GM23248 (cell line): ENCODE measurements around the gene DHX32. TPM values are rescaled to one million over a fixed set of nuclear protein-coding genes. Genes with fewer than 3 reads are reported as not detected.

Experiments
- DNase-seq: peaks from one replicate; pipeline ENCODE4 v3.0.0-alpha.2; 2015
- H2AFZ ChIP-seq: fragments of 200-600 bp; sonication (generic); 2 replicates; pipeline ENCODE4 v1.6.1; 2016; ENCODE audit warnings: antibody characterized with exemption
- H3F3A ChIP-seq: fragments of 200-600 bp; sonication (generic); 2 replicates; pipeline ENCODE4 v1.6.1; 2016; ENCODE audit warnings: mild to moderate bottlenecking, antibody characterized with exemption, mixed run types; ENCODE audit not compliant: insufficient read depth
- H3K27ac ChIP-seq: fragments of 200-600 bp; sonication (generic); 2 replicates; pipeline ENCODE4 v1.5.1; 2016; ENCODE audit warnings: mild to moderate bottlenecking
- H3K27me3 ChIP-seq: fragments of 200-600 bp; sonication (generic); replicated peaks from 2 replicates; pipeline ENCODE4 v1.6.1; 2016; ENCODE audit warnings: mild to moderate bottlenecking; ENCODE audit not compliant: insufficient read depth
- H3K36me3 ChIP-seq: fragments of 200-600 bp; sonication (generic); 2 replicates; pipeline ENCODE4 v1.6.1; 2016; ENCODE audit warnings: low read depth, mild to moderate bottlenecking
- H3K4me1 ChIP-seq: fragments of 200-600 bp; sonication (generic); 2 replicates; pipeline ENCODE4 v1.6.1; 2016; ENCODE audit warnings: mild to moderate bottlenecking; ENCODE audit not compliant: insufficient read depth
- H3K4me2 ChIP-seq: fragments of 200-600 bp; sonication (generic); one replicate; pipeline ENCODE4 v1.6.1; 2016; ENCODE audit warnings: mild to moderate bottlenecking; ENCODE audit not compliant: unreplicated experiment
- H3K4me3 ChIP-seq: fragments of 200-600 bp; sonication (generic); 2 replicates; pipeline ENCODE4 v1.5.1; 2016; ENCODE audit warnings: mild to moderate bottlenecking
- H3K79me2 ChIP-seq: fragments of 200-600 bp; sonication (generic); 2 replicates; pipeline ENCODE4 v1.6.1; 2016; ENCODE audit warnings: mild to moderate bottlenecking; ENCODE audit not compliant: insufficient read depth
- H3K9ac ChIP-seq: fragments of 200-600 bp; sonication (generic); 2 replicates; pipeline ENCODE4 v1.6.1; 2016; ENCODE audit warnings: mild to moderate bottlenecking
- H3K9me2 ChIP-seq: fragments of 200-600 bp; sonication (generic); 2 replicates; pipeline ENCODE4 v1.6.1; 2016; ENCODE audit warnings: mixed run types, mild to moderate bottlenecking, moderate library complexity; ENCODE audit not compliant: insufficient read depth
- H3K9me3 ChIP-seq: fragments of 200-600 bp; sonication (generic); one replicate; pipeline ENCODE4 v1.6.1; 2017; ENCODE audit warnings: low read depth
- H4K20me1 ChIP-seq: fragments of 200-600 bp; sonication (generic); 2 replicates; pipeline ENCODE4 v1.6.0; 2016; ENCODE audit not compliant: insufficient read depth
- EZH2 ChIP-seq: fragments of 200-600 bp; sonication (generic); IDR thresholded peaks from 2 replicates; pipeline ENCODE4 v1.6.1; 2018; ENCODE audit warnings: antibody characterized with exemption, mild to moderate bottlenecking; ENCODE audit not compliant: insufficient read depth, poor library complexity, severe bottlenecking
- EZH2phosphoT487 ChIP-seq: fragments of 200-600 bp; sonication (generic); IDR thresholded peaks from 2 replicates; pipeline ENCODE4 v1.6.1; 2018; ENCODE audit warnings: antibody characterized with exemption, moderate library complexity, mild to moderate bottlenecking, low read depth; ENCODE audit not compliant: insufficient read depth
- WGBS, 2 experiments: methylation state at CpG; one replicate each; pipeline ENCODE4 v1.1.6; 2015 to 2017; ENCODE audit warnings: low lambda C conversion rate in 2 of 2, low coverage in 1 of 2; ENCODE audit errors: missing lambda C conversion rate in 2 of 2; 5-methylcytosine and 5-hydroxymethylcytosine counted together
- in situ Hi-C: fragments of 300-500 bp; cut with MboI; formaldehyde crosslinking; loops from 2 replicates; pipeline ENCODE4 v1.15.0; 2020
- polyA plus RNA-seq: library from polyadenylated mRNA; unstranded; fragments of >200 nt; fragmentation: Nextera tagmentation; extraction: Ambion mirVana; gene quantifications from 2 replicates; pipeline ENCODE4 v1.2.1, GENCODE V29; 2016
- total RNA-seq: library from RNA; depleted of rRNA; stranded (reverse); fragments of >200 nt; shearing (Covaris generic); gene quantifications from 2 replicates; pipeline ENCODE4 v1.2.3, GENCODE V29; 2014

The DHX32 gene
- total and polyA plus RNA-seq, 2 experiments from 2014 or later: 34.4 to 49.6 TPM

DNA sequence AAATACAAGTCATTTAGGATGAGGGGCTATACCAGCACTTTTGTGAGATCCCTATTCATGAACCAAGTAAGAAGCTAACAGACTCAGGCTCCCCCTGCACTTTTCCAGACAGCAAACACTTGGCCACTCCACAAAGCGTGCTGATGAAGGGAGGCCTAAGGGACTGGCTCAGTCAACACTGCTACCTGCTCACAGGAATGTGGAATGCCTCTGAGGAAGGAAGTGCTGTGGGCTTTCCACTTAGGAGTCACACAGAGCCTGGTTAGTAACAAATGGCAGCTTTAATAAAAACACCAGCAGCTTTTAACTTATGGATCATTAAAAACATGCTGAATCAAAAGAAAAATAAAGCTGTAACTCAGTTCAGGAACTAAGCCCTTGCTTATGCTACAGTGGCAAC is 73.0 kb downstream of the DHX32 start:
- TF ChIP-seq EZH2phosphoT487 (no peak), EZH2 (no peak)

GRCh38 chr10:125802739-125803138 is 78.4 kb downstream of the DHX32 start:
- H3K36me3 ChIP-seq: peaks cover 7% of the 10 kb centered on the region; the same call in 1 of the 2 replicates
- in situ Hi-C loops: no loop called here
- H3K9ac ChIP-seq: no peak overlapping the region
- no peak overlapping the region for H3K4me3 ChIP-seq
- H2AFZ ChIP-seq: no peak overlapping the region
- no peak overlapping the region for H3K27ac ChIP-seq
- no peaks in the 10 kb centered on the region for H3F3A ChIP-seq
- H3K9me3 ChIP-seq: no peaks in the 10 kb centered on the region
- no peak for DNase-seq
- 96% methylated on average over 7 of the region's 7 CpGs for WGBS, 2 experiments
- no peaks in the 10 kb centered on the region for H3K79me2 ChIP-seq
- no peaks in the 10 kb centered on the region for H4K20me1 ChIP-seq
- TF ChIP-seq EZH2: no peak
- no peak for TF ChIP-seq EZH2phosphoT487
- H3K4me1 ChIP-seq: no peaks in the 10 kb centered on the region
- no peaks in the 10 kb centered on the region for H3K27me3 ChIP-seq
- no peak overlapping the region for H3K4me2 ChIP-seq
- no peaks in the 10 kb centered on the region for H3K9me2 ChIP-seq

More for the DNA sequence above, 73.0 kb downstream of the DHX32 start:
- H3K9me2 ChIP-seq: no peaks in the 10 kb centered on the region
- no peaks in the 10 kb centered on the region for H3K79me2 ChIP-seq
- DNase-seq: no peak
- in situ Hi-C loops: no loop called here
- peaks cover 19% of the 10 kb centered on the region; the same call in 1 of the 2 replicates for H3K36me3 ChIP-seq
- no peaks in the 10 kb centered on the region for H3F3A ChIP-seq
- no peak overlapping the region for H3K27ac ChIP-seq
- H3K4me3 ChIP-seq: no peak overlapping the region
- H3K4me1 ChIP-seq: no peaks in the 10 kb centered on the region
- no peaks in the 10 kb centered on the region for H4K20me1 ChIP-seq
- H2AFZ ChIP-seq: no peak overlapping the region
- H3K9me3 ChIP-seq: no peaks in the 10 kb centered on the region
- no peak overlapping the region for H3K4me2 ChIP-seq
- WGBS, 2 experiments: 83 to 85% methylated on average over 1 of the region's 1 CpG
- H3K9ac ChIP-seq: no peak overlapping the region
- no peaks in the 10 kb centered on the region for H3K27me3 ChIP-seq

GRCh38 chr10:125802131-125802530 is 79.0 kb downstream of the DHX32 start:
- no peak overlapping the region for H3K4me3 ChIP-seq
- no peak overlapping the region for H3K27ac ChIP-seq
- H3K9ac ChIP-seq: no peak overlapping the region
- in situ Hi-C loops: no loop called here
- DNase-seq: no peak
- no peak overlapping the region for H3K4me2 ChIP-seq
- H2AFZ ChIP-seq: no peak overlapping the region
- H4K20me1 ChIP-seq: no peaks in the 10 kb centered on the region
- TF ChIP-seq EZH2: no peak
- TF ChIP-seq EZH2phosphoT487: no peak
- H3K4me1 ChIP-seq: no peaks in the 10 kb centered on the region
- 75 to 77% methylated on average over 5 of the region's 5 CpGs for WGBS, 2 experiments
- H3K27me3 ChIP-seq: no peaks in the 10 kb centered on the region
- H3F3A ChIP-seq: no peaks in the 10 kb centered on the region
- H3K36me3 ChIP-seq: peaks cover 7% of the 10 kb centered on the region; the same call in 1 of the 2 replicates
- H3K79me2 ChIP-seq: no peaks in the 10 kb centered on the region
- no peaks in the 10 kb centered on the region for H3K9me2 ChIP-seq
- H3K9me3 ChIP-seq: no peaks in the 10 kb centered on the region

DNA sequence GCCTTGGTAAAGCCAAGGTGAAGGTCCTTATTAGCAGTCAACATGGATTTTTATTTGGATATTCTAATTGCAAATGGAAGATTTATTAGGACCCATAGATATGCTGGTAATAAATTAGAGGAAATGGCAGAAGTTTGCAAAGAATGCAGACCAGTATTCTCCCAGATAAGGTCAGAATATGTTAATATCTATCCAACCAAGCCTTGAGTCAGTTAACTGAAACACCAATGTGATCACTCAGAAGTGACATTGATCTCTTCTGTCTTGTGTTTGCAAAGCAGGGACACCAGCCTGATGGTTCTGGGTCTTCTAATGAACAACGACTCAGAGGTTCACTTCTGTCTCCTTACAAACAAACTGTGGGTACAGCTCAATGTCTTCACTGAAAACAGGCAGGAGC is 79.5 kb downstream of the DHX32 start:
- H3K36me3 ChIP-seq: peaks cover 7% of the 10 kb centered on the region; the same call in 1 of the 2 replicates
- no peak overlapping the region for H3K9ac ChIP-seq
- H3K4me3 ChIP-seq: no peak overlapping the region
- H3K4me2 ChIP-seq: no peak overlapping the region
- TF ChIP-seq EZH2phosphoT487 (no peak), EZH2 (no peak)
- no peaks in the 10 kb centered on the region for H3K4me1 ChIP-seq
- no peaks in the 10 kb centered on the region for H3K9me3 ChIP-seq
- H3F3A ChIP-seq: no peaks in the 10 kb centered on the region
- no peaks in the 10 kb centered on the region for H3K79me2 ChIP-seq
- H3K27me3 ChIP-seq: no peaks in the 10 kb centered on the region
- H4K20me1 ChIP-seq: no peaks in the 10 kb centered on the region
- WGBS, 2 experiments: 100% methylated on average over 1 of the region's 1 CpG
- DNase-seq: no peak
- no peak overlapping the region for H2AFZ ChIP-seq
- in situ Hi-C loops: no loop called here
- no peak overlapping the region for H3K27ac ChIP-seq
- no peaks in the 10 kb centered on the region for H3K9me2 ChIP-seq
